ENCODE measurements around the gene SLC8A2.

Gene SLC8A2

DNA sequence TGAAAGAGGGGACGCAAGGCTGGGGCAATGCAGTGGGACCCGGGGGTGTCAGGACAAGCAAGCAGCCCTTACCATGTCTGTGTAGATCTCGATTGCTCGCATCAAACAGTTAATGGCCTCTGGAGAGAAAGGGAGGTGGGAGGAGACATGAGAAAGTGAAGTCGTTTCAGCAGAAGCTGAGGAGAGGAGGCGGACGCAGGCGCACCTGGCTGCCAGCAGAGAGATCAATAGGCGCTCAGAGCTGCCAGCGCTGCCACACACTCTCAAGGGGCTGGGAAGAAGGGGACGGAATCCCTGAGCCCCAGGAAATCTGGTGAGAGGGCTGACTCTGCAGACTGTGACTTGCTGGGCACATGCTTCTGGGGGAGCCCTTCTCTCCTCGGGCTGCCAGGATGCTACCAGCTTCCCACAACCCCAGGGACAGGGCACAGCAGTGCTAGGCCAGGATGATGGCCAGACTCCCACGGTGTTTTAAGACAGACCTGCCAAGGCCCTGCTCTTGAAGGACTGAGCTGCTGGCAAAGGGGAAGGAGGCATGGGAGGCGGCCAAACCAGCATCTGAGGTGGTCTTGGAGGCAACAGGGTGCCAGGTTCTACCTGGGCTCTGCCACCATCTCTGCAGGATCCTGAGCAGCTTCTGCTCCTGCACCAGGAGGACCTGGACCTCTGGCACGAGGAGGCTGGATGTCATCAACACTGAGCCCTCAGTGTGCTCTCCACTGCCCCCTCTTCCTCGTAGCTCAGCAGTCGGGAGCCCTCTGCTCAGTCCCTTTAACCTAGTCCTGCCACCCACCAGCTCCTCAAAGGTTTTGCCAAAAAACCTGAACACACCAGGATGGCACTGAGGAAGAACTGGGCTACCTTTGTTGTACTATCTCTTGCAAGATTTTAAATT, 24.0 kb upstream of the SLC8A2 start:
- TF ChIP-seq, protein P1, sequence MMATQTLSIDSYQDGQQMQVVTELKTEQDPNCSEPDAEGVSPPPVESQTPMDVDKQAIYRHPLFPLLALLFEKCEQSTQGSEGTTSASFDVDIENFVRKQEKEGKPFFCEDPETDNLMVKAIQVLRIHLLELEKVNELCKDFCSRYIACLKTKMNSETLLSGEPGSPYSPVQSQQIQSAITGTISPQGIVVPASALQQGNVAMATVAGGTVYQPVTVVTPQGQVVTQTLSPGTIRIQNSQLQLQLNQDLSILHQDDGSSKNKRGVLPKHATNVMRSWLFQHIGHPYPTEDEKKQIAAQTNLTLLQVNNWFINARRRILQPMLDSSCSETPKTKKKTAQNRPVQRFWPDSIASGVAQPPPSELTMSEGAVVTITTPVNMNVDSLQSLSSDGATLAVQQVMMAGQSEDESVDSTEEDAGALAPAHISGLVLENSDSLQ (IDR thresholded peaks at IDR 0.05): no peak
- no peak for TF ChIP-seq FOXA1 (IDR thresholded peaks at IDR 0.05)
- TF ChIP-seq SP1 (IDR thresholded peaks at IDR 0.05): no peak
- TF ChIP-seq FOXK2 (IDR thresholded peaks at IDR 0.05): no peak
- TF ChIP-seq L3MBTL2 (conservative IDR thresholded peaks at IDR 0.05): no peak
- TF ChIP-seq LEF1 (IDR thresholded peaks at IDR 0.05; ENCODE audit: borderline replicate concordance): no peak
- no peak for TF ChIP-seq BHLHE40 (IDR thresholded peaks at IDR 0.05; ENCODE audit: borderline replicate concordance)
- no peak for TF ChIP-seq ARNT (IDR thresholded peaks at IDR 0.05)
- TF ChIP-seq NFRKB (IDR thresholded peaks at IDR 0.05): no peak
- no peak for TF ChIP-seq TARDBP (IDR thresholded peaks at IDR 0.05)
- TF ChIP-seq ELF4 (IDR thresholded peaks at IDR 0.05): no peak
- no peak for TF ChIP-seq HDGF (IDR thresholded peaks at IDR 0.05; ENCODE audit: borderline replicate concordance)
- TF ChIP-seq ZNF384 (IDR thresholded peaks at IDR 0.05): no peak
- no peak for TF ChIP-seq CTBP1 (IDR thresholded peaks at IDR 0.05; ENCODE audit: borderline replicate concordance)
- TF ChIP-seq FOXM1 (IDR thresholded peaks at IDR 0.05; ENCODE audit: borderline replicate concordance): no peak
- no peak for TF ChIP-seq SUZ12 (IDR thresholded peaks at IDR 0.05)
- ChIA-PET POLR2A (interaction anchor here (0.6 kb wide), 1 partner anchor 20 kb away, joined by 4 read pairs; the partner anchor contains the start of gene NAPA), CTCF (interaction anchor here (0.8 to 1.0 kb wide), 2 partner anchors 12 to 26 kb away, joined by 3 read pairs; partner anchors contain the start of gene KPTN)
- no peak for DNase-seq (ENCODE audit: extremely low spot score)

DNA sequence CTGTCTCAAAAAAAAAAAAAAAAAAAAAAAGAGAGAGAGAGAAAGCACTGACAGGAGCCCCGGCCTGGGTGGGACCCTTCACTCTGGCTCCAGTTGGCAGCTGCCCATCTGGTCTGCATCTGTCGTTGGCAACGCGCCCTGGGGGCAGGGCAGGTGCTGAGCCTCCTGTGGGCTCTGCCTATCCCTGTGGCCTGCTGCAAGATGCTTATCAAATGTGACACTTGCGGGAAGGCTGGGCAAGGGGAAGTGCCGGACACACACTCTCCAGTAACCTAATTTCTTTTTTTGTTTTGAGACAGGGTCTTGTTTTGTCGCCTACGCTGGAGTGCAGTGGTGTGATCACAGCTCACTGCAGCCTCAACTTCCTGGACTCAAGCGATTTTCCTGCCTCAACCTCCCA, 23.0 kb upstream of the SLC8A2 start:
- TF ChIP-seq LEF1 (IDR thresholded peaks at IDR 0.05; ENCODE audit: borderline replicate concordance) (no peak), BHLHE40 (IDR thresholded peaks at IDR 0.05; ENCODE audit: borderline replicate concordance) (no peak), NFRKB (IDR thresholded peaks at IDR 0.05) (no peak), FOXK2 (IDR thresholded peaks at IDR 0.05) (no peak), HDGF (IDR thresholded peaks at IDR 0.05; ENCODE audit: borderline replicate concordance) (no peak), TARDBP (IDR thresholded peaks at IDR 0.05) (no peak), ELF4 (IDR thresholded peaks at IDR 0.05) (no peak), ARNT (IDR thresholded peaks at IDR 0.05) (no peak), L3MBTL2 (conservative IDR thresholded peaks at IDR 0.05) (no peak), SUZ12 (IDR thresholded peaks at IDR 0.05) (no peak), FOXA1 (IDR thresholded peaks at IDR 0.05) (no peak)
- TF ChIP-seq, protein P1 (IDR thresholded peaks at IDR 0.05): no peak
- no peak for DNase-seq (ENCODE audit: extremely low spot score)
- CTCF ChIA-PET: no interaction called here
- POLR2A ChIA-PET: no interaction called here

DNA sequence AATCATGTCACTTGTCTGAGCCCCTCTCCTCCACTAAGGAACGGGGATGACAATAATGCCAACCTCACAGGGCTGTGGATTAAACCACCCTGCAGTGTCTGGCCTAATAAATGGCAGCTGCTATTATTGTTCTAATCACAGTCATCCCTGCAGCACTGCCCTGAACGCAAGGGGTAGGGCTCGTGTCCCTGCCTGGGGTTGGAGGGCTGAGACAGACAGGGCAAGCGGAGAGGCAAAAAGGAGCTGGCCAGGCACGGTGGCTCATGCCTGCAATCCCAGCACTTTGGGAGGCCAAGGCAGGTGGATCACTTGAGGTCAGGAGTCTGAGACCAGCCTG, 22.5 kb upstream of the SLC8A2 start:
- TF ChIP-seq SP1 (IDR thresholded peaks at IDR 0.05) (no peak), ZNF384 (IDR thresholded peaks at IDR 0.05) (no peak), NFRKB (IDR thresholded peaks at IDR 0.05) (no peak), FOXK2 (IDR thresholded peaks at IDR 0.05) (no peak), SUZ12 (IDR thresholded peaks at IDR 0.05) (no peak), LEF1 (IDR thresholded peaks at IDR 0.05; ENCODE audit: borderline replicate concordance) (no peak), FOXM1 (IDR thresholded peaks at IDR 0.05; ENCODE audit: borderline replicate concordance) (no peak), HDGF (IDR thresholded peaks at IDR 0.05; ENCODE audit: borderline replicate concordance) (no peak), L3MBTL2 (conservative IDR thresholded peaks at IDR 0.05) (no peak), ELF4 (IDR thresholded peaks at IDR 0.05) (no peak), ARNT (IDR thresholded peaks at IDR 0.05) (no peak), TARDBP (IDR thresholded peaks at IDR 0.05) (no peak), BHLHE40 (IDR thresholded peaks at IDR 0.05; ENCODE audit: borderline replicate concordance) (no peak), FOXA1 (IDR thresholded peaks at IDR 0.05) (no peak)
- TF ChIP-seq, protein P1 (IDR thresholded peaks at IDR 0.05): no peak
- ChIA-PET CTCF (no interaction called here), POLR2A (no interaction called here)
- DNase-seq (ENCODE audit: extremely low spot score): no peak

DNA sequence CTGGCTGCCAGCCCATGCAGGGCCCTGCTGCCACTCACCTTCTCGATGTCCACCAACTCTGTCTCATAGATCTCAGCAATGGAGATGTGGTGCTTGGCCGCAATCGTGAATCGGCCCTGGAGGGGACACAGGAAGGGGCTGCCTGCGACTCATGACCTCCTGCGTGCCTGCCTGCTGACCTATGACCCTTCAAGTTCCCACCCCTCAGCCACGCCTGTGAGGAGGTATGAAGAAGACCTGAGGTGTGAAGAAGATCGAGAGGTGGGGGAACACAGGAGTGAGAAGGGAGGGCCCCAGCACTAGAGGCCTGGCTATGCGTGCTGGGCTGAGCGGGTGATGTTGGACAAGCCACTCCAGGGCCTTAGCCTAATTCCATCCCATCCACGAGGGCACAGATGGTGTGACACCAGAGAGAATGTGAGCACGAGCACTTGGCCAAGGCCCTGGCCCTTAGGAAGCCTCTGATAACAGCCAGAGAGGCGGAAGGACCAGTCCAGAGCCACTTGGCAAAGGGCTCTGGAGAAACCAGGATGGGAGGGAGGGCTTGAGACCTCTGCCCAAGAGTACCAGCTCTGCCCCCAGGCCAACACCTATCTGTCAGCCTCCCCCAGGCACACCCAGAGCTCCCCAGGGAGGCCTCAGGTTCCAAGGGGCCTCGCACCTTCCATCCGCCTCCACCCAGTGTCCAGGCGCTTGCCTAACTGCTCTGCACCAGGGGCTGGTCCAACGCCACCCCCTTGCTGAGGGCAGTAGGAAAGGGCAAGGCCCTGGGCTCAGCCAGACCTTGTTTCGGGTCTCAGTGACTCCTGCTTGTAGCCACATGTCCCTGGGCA, 21.9 kb upstream of the SLC8A2 start:
- TF ChIP-seq SUZ12 (IDR thresholded peaks at IDR 0.05) (no peak), L3MBTL2 (conservative IDR thresholded peaks at IDR 0.05) (no peak), TARDBP (IDR thresholded peaks at IDR 0.05) (no peak), FOXM1 (IDR thresholded peaks at IDR 0.05; ENCODE audit: borderline replicate concordance) (no peak), BHLHE40 (IDR thresholded peaks at IDR 0.05; ENCODE audit: borderline replicate concordance) (no peak)
- POLR2A ChIA-PET: no interaction called here
- DNase-seq (ENCODE audit: extremely low spot score): no peak
- CTCF ChIA-PET: no interaction called here

DNA sequence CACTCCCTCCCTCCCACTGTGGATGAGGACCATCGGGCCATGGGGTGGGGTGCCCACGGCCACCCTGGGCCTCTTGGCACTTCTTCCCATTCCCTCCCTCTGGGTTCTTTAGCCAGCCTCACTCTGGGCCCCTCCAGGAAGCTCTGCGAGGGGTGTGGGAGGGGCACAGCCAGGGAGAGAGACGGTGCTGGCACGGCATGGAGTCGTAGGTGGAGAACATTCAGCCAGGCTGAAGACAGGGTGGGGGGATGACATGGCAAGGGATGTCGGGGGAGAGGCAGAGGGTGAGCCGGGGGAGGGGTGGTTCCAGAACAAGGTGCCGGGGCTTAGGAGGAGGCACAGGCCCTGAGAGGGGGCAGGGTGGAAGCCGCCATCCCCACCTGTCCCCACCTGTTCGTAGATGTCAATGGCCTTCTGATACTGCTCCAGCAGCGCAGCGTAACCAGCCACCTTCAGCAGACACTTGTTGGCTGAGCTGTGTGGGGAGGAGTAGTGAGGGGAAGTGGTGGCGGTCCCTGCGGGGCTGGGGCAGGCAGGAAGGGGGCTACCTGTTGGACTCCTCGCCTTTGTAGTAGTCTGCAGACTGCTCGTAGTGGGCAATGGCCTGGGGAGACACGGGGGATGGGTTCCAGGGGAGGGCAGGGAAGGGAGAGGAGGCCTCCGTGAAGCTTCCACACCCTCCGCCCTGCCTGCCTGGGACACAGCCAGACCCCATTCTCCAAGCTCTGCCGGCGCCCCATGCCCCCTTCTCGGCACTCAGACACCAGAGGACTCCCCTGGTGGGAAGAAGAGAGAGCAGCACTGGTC, 21.1 kb upstream of the SLC8A2 start:
- ChIA-PET POLR2A (no interaction called here), CTCF (no interaction called here)
- no peak for DNase-seq (ENCODE audit: extremely low spot score)
- TF ChIP-seq TARDBP (IDR thresholded peaks at IDR 0.05) (no peak), ELF4 (IDR thresholded peaks at IDR 0.05) (no peak), CTBP1 (IDR thresholded peaks at IDR 0.05; ENCODE audit: borderline replicate concordance) (no peak), SP1 (IDR thresholded peaks at IDR 0.05) (no peak), NFRKB (IDR thresholded peaks at IDR 0.05) (no peak), FOXM1 (IDR thresholded peaks at IDR 0.05; ENCODE audit: borderline replicate concordance) (no peak), LEF1 (IDR thresholded peaks at IDR 0.05; ENCODE audit: borderline replicate concordance) (no peak), SUZ12 (IDR thresholded peaks at IDR 0.05) (no peak), HDGF (IDR thresholded peaks at IDR 0.05; ENCODE audit: borderline replicate concordance) (no peak), FOXA1 (IDR thresholded peaks at IDR 0.05) (no peak), ARNT (IDR thresholded peaks at IDR 0.05) (no peak), FOXK2 (IDR thresholded peaks at IDR 0.05) (no peak), BHLHE40 (IDR thresholded peaks at IDR 0.05; ENCODE audit: borderline replicate concordance) (no peak), ZNF384 (IDR thresholded peaks at IDR 0.05) (no peak), L3MBTL2 (conservative IDR thresholded peaks at IDR 0.05) (no peak)
- TF ChIP-seq, protein P1 (IDR thresholded peaks at IDR 0.05): no peak

Data from HEK293T (cell line).